ENCODE results near the gene IRF2.

- TF ChIP-seq, protein P1, sequence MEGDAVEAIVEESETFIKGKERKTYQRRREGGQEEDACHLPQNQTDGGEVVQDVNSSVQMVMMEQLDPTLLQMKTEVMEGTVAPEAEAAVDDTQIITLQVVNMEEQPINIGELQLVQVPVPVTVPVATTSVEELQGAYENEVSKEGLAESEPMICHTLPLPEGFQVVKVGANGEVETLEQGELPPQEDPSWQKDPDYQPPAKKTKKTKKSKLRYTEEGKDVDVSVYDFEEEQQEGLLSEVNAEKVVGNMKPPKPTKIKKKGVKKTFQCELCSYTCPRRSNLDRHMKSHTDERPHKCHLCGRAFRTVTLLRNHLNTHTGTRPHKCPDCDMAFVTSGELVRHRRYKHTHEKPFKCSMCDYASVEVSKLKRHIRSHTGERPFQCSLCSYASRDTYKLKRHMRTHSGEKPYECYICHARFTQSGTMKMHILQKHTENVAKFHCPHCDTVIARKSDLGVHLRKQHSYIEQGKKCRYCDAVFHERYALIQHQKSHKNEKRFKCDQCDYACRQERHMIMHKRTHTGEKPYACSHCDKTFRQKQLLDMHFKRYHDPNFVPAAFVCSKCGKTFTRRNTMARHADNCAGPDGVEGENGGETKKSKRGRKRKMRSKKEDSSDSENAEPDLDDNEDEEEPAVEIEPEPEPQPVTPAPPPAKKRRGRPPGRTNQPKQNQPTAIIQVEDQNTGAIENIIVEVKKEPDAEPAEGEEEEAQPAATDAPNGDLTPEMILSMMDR (IDR thresholded peaks at IDR 0.05): no peak
- TF ChIP-seq EZH2 (IDR thresholded peaks at IDR 0.05; ENCODE audit: borderline replicate concordance, insufficient read depth, low read depth, low read length, poor library complexity, severe bottlenecking): no peak
These were observed 92.0 kb downstream of the IRF2 start for GRCh38 chr4:184382189-184382846.
